RPMI7951 (cell line): Measurements from ENCODE around the gene EFEMP2. TPM values are rescaled to one million over a fixed set of nuclear protein-coding genes. Genes with fewer than 3 reads are reported as not detected.

ENCODE experiments used
- DNase-seq: peaks from one replicate; pipeline ENCODE4 v3.0.0-alpha.2; 2012; ENCODE audit warnings: low read depth
- total RNA-seq: library from RNA; depleted of rRNA; stranded (reverse); fragments of >200 nt; shearing (Covaris generic); gene quantifications from 2 replicates; pipeline ENCODE4 v1.2.3, GENCODE V29; 2014

Gene EFEMP2
- total RNA-seq, 1 experiment from 2014 or later = 8.4 TPM

DNA sequence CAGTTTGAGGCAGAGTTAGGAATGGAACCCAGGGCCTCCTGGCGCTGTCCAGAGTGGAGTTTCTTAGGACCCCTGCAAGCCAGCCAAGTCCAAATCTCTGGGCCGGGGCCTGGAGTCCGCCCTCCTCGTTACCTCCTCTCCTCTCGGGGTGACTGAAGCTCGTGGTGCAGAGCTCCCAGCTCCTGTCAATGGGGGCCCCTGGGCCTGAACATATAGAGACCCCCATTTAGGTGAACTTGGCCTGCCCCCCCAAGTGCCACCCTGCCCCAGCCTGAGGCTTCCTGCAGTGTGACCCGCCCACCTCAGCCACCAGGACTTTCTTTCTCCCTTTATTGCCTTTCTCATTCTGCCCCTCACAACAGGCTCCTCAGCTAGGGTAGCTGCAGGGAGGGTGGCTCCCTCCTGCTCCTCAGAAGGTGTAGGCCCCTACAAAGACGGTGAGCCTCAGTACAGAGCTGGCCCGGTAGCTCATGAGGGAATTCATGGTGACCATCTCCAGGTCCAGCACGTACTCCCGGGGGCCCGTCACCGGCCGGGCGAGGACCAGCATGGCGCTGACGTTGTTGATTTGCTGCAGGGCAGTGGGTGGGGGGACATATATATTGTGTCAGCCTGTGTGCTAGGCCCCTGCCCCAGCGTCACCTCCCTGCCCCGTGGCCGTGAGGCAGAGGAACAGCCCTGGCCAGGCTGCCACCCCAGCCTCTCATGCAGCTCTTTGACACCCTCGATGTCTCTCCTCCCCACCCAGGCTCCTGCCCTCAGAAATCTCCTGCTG, 5.9 kb downstream of the EFEMP2 start:
- DNase-seq = no peak

DNA sequence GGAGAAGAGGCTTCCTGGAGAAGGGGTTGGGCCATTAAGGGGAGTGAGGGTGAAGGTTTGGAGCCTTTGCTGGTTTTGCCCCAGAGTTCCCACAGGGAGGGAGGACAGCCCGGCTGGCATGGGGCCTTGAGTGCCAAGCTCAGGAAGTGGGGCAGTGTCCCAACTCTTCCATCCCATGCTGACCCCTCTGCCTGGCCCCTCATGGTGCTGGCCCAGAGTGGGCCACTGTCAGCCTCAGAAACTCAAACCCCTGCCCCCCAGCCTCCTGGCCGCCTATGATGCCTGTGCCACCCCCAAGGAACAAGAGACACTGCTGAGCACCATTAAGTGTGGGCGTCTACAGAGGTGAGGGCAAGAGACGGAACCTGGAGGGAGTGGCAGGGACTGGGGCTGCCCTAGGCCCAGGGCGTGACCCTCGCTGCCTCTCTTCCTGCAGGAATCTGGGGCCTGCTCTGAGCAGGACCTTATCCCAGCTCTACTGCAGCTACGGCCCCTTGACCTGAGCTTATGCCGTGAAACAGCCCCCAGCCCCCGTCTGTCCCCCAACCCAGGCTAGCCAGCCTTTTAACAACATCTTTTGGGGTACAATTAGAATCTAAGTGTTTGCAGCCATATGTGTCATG, 6.9 kb downstream of the EFEMP2 start:
- no peak for DNase-seq

DNA sequence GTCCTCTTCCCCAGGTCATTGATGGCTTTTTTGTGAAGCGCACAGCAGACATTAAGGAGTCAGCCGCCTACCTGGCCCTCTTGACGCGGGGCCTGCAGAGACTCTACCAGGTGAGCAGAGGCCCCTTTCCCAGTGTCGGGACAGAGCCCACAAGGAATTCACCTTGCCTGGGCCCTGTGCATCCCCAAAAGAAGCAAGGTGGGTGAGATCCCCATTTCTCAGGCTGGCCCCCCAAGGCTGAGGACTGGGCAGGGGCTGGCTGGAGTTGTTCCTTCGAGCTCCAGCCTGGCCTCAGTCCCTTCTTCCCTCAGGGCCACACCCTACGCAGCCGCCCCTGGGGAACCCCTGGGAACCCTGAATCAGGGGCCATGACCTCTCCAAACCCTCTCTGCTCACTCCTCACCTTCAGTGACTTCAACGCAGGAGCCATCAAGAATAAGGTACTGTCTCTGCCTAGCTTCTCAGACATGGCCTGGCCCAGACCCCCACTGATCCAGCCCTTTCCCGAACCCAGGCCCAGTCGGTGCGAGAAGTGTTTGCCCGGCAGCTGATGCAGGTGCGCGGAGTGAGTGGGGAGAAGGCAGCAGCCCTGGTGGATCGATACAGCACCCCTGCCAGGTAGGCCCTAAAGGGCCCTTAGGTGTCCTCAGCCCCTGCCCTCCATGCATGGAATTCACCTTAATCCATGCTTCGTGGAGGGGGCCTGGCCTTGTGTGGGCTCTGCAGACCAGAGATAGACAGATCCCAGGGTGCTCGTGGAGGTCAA, 7.7 kb downstream of the EFEMP2 start:
- DNase-seq = no peak

DNA sequence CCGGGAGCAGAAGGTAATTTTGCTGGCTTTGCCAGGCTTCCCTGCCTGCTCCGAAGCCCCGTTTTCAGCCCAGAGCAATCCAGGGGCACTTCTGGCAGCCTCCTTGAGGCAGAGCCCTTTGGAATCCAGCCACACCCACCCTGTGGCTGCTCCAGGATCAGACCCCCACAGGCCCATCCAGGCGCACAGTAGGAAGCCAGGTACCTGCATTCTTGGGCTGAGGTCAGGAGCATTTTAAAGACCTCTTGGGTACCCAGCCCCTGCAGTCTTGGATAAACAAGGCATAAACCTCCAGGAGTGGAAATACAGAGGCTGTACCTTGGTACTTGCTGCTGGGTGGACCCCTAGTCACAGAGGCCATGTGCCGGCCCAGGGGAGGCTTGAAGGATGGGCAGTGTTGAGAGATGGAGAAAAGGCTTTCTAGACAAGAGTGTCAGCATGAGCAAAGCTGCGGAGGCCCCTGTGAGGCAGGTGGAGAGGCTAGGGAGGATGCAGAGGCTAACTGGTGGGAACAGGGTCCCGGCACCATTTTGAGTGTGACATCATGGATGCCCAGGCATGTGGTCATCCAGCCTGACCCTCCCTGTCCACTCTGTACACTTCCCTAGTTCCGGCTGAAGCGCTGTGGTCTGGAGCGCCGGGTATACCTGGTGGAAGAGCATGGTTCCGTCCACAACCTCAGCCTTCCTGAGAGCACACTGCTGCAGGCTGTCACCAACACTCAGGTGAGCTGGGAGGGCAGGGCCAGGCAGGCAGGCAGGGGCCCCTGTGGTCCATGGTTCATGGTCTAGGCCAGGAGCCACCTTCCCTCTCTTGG, 8.5 kb downstream of the EFEMP2 start:
- no peak for DNase-seq

DNA sequence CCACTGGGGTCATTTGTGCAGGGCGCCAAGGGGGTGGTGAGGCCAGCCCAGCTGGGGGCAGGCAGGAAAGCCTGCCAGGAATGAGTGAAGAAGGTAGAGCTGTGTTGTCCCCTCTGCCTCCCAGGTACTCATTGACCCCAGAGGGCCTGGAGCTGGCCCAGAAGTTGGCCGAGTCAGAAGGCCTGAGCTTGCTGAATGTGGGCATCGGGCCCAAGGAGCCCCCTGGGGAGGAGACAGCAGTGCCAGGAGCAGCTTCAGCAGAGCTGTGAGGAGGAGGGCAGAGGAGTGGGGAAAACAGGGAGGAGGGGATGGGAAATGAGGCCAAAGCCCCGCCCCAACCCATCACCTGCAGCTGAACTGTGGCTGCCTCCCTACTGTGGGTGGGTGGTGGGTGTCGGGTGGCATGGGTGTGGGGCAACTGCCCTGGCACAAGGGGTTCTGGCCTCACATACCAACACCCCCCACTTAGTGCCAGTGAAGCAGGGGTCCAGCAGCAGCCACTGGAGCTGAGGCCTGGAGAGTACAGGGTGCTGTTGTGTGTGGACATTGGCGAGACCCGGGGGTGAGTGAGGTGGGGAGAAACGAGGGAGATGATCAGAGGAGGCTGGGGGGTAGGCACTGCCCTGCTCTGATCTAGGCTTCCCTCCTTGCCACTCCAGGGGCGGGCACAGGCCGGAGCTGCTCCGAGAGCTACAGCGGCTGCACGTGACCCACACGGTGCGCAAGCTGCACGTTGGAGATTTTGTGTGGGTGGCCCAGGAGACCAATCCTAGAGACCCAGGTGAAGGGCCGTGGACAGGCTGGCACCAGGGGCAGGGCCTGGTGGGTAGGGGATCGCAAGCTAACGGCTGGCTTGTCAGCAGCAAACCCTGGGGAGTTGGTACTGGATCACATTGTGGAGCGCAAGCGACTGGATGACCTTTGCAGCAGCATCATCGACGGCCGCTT, 9.4 kb downstream of the EFEMP2 start:
- DNase-seq = no peak

DNA sequence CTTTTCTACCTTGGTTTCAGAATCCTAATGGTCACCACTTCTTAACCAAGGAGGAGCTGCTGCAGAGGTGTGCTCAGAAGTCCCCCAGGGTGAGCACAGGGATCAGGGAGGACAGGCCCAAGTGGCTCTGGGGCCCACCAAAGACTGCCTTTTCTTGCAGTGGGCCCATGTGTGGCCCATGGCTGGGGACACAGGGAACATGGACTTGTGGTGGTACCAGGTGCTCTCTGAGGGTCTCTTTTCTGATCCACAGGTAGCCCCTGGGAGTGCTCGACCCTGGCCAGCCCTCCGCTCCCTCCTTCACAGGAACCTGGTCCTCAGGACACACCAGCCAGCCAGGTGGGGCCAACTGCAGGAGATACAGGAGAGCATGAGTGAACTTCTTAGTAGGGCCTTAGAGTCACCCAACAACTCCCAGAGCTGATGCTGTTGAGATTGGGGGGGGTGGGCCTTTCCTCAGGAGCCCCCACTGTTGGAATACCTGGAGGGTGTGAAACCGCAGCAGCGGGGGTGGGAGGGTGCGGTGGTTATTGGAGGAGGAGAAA, 10.3 kb downstream of the EFEMP2 start:
- DNase-seq = no peak

DNA sequence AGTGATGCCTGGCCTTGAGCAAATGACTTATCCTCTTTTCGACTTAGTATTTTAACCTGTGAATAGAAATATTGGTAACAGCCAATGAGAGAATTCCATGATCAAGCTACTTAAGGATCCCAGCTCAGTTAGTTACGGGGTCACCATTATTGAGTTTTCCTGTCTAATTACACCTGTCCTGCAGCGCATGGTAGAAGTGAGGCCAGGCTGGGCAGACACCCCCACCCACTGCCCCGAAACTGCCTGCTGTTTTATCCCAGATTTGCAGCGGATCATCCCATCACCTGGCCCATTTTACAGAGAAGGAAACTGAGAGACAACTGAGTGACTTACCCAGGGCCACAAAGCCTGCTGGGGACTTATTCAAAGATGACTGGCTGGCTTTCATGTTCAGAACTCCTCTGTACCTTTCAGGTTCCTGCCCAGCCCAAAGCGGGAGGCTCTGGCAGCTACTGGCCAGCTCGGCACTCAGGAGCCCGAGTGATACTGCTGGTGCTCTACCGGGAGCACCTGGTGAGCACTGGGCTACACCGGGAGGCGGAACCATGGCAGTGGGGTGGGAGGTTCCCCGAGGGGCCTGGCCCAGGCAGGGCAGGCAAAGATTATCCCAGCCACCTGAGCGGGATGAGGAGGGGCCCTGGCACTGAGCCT, 10.9 kb downstream of the EFEMP2 start:
- no peak for DNase-seq

DNA sequence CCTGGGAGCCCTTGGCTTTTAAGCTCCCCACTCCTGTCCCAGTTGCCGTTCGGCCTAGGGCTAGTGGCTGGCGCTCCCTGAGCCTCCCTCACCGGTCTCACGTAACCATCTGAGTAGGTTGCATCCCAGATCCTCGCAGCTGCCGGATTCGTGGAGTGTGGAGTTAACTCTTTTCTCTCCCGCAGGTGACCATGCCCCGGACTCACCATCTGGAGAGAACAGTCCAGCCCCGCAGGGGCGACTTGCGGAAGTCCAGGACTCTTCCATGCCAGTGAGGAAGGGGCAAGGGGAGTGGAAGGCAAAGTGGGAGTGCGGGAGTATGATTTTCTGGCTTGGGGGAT, 11.5 kb downstream of the EFEMP2 start:
- no peak for DNase-seq

DNA sequence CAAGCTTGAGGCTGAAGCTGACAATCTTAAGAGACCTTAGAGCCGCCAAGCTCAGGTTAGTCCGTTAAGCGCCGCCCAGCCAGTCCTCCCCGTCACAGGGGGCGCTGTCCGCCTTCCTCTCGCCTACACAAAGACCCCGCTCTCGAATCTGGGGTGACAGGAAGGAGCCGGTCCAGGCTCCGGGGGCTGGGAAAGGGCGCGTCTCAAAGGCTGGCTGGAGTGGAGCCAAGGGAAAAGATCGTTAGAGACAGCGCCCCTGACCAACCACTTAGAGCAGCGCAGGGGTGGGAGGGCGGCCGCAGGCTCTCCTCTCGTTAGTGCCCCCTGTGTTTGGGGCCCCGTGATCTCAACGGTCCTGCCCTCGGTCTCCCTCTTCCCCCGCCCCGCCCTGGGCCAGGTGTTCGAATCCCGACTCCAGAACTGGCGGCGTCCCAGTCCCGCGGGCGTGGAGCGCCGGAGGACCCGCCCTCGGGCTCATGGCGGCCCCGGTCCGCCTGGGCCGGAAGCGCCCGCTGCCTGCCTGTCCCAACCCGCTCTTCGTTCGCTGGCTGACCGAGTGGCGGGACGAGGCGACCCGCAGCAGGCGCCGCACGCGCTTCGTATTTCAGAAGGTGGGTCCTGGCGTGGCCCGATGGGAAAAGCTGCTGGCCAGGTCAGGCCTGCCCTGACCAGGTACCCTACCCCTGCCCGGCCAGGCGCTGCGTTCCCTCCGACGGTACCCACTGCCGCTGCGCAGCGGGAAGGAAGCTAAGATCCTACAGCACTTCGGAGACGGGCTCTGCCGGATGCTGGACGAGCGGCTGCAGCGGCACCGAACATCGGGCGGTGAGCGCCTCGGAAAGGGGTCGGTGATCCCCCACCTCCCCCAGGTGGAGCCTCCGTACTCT, 12.1 kb downstream of the EFEMP2 start, which contains the start of gene MUS81:
TSS of gene MUS81 (plus strand) at position 156 of the 887 bp plus-strand sequence. CDS start at position 477, 321 bp downstream.
- peak; percentile 98 for DNase-seq

DNA sequence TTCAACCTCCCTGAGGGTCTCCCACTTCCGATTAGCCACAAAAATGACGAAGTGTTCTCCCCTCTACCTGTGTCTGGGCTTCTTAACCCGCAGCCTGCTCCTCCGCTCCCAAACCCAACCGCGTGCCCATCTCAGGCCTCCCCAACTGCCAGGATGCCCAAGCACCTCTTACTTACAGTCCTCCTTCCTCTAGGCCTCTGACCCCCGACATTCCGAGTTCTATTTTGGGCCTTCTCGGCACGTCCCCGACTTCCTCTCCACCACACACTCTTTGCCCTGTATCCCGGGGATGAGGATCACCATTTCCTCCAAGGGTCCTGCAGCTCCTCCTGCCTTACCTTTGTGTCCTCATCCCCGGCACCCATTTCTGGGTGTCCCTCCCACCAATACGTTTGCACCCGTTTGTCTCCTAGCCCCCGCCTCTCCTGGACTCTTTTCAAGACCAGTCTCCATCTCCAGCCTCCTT, 12.8 kb downstream of the EFEMP2 start:
- no peak for DNase-seq

DNA sequence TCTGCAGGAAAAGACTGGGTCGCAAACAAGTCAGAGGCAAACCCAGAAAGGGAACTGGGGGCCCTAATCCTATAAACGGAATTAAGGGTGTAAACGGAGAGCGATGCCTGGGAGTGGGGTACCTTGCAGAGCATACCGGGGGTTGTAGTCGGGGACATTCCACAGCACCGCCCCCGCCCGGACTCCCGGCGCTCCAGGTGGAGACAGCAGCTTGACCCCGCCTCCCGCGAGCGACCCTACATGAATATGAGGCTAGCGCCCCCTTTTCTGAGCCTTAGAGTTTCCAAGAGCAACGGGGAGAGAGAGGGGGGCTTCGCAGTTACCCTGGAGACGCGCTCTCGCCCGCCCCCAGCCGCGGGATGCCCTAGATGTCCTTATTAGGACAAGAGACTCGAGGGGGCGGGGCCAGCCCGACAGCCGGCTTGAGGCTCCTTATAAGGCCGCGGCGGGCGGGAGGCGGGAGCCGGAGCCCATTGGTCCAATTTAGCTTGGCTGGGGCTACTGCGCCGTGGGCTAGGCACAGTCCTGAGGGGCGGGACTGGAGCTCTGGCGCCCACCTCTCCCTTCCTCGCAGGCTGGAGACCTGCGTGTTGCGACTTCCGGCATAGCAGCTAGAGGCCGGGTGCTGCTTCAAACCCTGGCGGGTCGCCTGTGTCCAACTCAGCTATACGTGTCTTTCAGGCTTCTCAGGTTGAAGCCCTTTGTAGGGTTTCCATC, 13.3 kb downstream of the EFEMP2 start:
- peak; percentile 100 for DNase-seq

DNA sequence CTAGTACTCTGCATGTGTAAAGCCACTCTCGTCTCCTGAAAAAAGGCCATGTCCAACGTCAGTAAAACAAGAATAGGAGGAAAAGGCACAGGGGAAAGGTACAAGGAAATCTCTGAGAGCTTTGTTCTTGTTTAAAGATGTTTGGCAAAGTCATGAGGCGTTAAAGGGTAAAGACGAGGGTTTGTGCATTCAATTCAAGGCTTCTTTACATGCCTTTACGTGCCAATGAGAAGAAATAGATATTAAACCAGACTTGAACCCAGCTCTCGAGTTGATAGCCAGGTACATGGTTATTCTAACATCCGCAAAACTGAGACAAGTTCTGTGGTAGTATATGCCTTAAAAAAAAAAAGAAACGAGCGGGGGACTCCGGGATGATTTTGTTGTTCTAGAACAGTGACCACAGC, 13.9 kb downstream of the EFEMP2 start:
- no peak for DNase-seq

DNA sequence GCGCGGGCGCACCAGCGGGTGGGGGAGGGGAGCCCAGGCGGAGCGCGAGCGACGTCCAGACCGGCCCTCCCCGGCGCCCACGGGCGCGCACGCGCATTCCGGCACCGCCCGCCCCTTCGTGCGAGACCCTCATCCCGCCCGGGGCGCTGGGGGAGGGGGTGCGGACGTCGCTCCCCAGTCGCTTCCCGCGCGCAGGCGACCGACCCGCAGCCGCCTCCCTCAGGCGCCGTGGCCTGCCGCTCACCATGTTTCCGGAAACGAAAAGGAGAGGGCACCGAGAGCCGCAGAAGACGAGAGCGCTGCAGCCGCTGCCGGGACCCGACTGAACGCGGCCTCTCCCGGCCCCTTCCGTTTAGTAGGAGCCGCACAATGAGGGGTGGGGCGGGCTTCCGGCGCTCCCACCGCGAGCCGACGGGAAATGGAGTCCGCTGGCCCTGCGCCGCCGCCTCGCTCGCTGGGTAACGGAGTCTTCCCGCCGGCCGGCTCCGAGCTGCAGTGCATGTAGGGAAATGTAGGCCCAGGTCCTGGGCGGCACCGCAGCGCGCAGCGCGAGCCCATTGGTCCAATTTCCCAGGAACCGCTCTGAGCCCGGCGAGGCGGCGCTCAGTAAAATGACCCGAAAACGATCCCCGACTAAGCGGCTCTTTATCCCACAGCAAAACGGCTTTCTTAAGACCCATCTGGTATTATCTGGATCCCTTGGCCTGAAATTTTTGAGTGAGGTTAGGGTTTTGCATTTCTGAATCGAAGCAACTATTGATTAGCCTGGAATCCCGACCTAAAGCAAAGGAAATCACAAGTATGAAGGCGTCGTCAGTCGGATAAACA, 14.5 kb downstream of the EFEMP2 start, which contains the start of gene CFL1:
TSS of gene CFL1 (minus strand) at position 328 of the 828 bp plus-strand sequence. CDS start at position 247, 81 bp downstream.
- peak; percentile 98 for DNase-seq

DNA sequence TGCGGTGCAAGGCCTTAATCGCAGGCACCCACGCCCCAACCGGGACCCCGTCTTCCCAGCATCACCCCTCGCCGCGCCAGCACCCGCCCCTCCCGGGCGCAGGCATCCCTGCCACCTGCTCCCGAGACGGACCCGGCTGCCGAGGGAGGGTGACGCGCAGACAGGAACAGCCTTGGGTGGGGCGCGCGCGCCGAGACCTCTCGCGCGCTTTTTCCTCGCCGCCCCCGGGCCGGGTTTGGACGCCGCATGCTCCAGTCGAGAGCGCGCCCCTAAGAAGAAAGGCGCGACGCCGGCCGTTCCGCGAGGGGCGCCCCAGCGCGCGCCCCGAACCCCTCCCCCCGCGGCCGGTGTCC, 15.1 kb downstream of the EFEMP2 start:
- DNase-seq = no peak

DNA sequence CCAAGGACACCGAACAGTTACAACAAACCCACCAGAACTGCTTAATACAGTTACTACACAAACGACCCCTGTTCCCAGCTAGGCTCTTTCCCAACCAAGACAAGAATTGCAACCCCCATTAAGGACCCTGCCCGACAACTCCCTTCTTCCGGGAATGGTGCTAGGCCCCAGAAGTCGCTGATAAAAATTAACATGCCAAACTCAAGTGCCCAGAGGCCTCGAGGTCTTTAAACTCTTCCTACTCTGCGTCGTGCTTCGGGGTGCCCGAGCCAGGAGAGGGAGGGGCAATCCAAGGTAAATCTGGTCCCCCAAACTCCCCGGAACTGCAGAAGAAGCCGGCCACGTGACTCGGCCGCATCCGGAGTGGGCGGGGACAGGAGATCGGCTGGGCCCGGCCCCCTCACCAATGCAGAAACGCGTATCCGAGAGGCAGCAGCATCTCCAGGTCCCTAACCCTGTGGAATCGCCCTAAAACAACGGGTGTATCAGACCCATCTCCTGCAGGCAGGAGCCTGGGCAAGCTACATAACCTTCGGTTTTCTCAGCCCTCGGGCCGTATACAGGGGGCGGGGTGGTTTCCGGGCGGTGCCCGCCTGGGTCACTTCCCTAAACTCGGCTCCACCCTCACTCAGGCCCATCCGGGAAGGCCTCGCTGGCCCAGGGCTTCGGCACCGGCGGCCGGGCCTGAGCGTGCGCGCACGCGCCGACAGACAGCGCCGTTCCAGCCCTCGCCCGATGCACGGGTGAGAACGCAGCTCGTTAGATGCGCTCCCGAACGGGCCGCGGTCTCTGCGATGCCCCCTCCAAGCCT, 15.7 kb downstream of the EFEMP2 start:
- DNase-seq = peak; percentile 71

DNA sequence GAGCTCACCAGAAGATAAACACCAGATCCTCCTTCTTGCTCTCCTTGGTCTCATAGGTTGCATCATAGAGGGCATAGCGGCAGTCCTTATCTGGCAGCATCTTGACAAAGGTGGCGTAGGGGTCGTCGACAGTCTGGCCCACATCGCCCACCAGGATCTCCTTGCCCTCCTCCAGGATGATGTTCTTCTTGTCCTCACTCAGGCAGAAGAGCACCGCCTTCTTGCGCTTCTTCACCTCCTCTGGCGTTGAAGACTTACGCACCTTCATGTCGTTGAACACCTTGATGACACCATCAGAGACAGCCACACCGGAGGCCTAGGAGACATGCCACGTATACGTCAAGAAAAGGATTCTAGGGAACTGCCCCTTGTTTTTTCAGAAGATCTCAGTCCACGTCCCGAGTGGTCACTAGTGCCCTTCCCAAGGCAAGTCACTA, 16.7 kb downstream of the EFEMP2 start:
- DNase-seq = no peak
